A673 (cell line): ENCODE results near the gene ICOSLG. TPM values are rescaled to one million over a fixed set of nuclear protein-coding genes. Genes with fewer than 3 reads are reported as not detected.
"Not testable (repeated sequence)": the region's sequence is repeated elsewhere in the genome, so short reads cannot be mapped to it uniquely, and the experiment has no call there.

Experiments
- BruUV-seq: library from RNA; stranded (reverse); fragments of 400-500 nt; replicated peaks from 2 replicates; lab custom pipeline; 2021; lab: Mats Ljungman, UMichigan
- CTCF ChIA-PET: fragments of 300-600 bp; sonication (Branson Sonifier 250); formaldehyde crosslinking; loops from one replicate; lab custom pipeline; 2022; ENCODE audit warnings: antibody characterized with exemption; lab: Charles Lee
- POLR2A ChIA-PET: fragments of 300-600 bp; sonication (Branson Sonifier 250); formaldehyde crosslinking; loops from one replicate; lab custom pipeline; 2022; ENCODE audit warnings: antibody characterized with exemption; ENCODE audit not compliant: low non-redundant PET; lab: Charles Lee
- DNase-seq: peaks from one replicate; pipeline ENCODE4 v3.0.0-alpha.2; 2015; ENCODE audit warnings: low spot score
- H3K27ac ChIP-seq: fragments of 200-600 bp; sonication (generic); 2 replicates; pipeline ENCODE4 v1.5.1; 2016; ENCODE audit warnings: mixed run types, low read depth, mild to moderate bottlenecking, mixed read lengths, antibody characterized with exemption, low read length; ENCODE audit not compliant: poor library complexity, severe bottlenecking
- H3K27me3 ChIP-seq: fragments of 200-600 bp; sonication (generic); replicated peaks from 2 replicates; pipeline ENCODE4 v1.6.1; 2017; ENCODE audit warnings: mixed run types, low read depth, mild to moderate bottlenecking, mixed read lengths, antibody characterized with exemption, low read length; ENCODE audit not compliant: insufficient read depth, poor library complexity
- H3K36me3 ChIP-seq: fragments of 200-600 bp; sonication (generic); 2 replicates; pipeline ENCODE4 v1.6.1; 2016; ENCODE audit warnings: mixed run types, mild to moderate bottlenecking, mixed read lengths, antibody characterized with exemption, low read length; ENCODE audit not compliant: insufficient read depth, poor library complexity, severe bottlenecking
- H3K4me1 ChIP-seq: fragments of 200-600 bp; sonication (generic); 2 replicates; pipeline ENCODE4 v1.6.1; 2017; ENCODE audit warnings: mixed run types, mild to moderate bottlenecking, mixed read lengths, antibody characterized with exemption, low read length; ENCODE audit not compliant: insufficient read depth, poor library complexity, severe bottlenecking
- H3K4me3 ChIP-seq: fragments of 200-600 bp; sonication (generic); 2 replicates; pipeline ENCODE4 v1.5.1; 2016; ENCODE audit warnings: low read depth, mixed run types, mild to moderate bottlenecking, mixed read lengths, low read length; ENCODE audit not compliant: poor library complexity, severe bottlenecking
- H3K9me3 ChIP-seq: fragments of 200-600 bp; sonication (generic); 2 replicates; pipeline ENCODE4 v1.6.1; 2016; ENCODE audit warnings: mixed run types, low read depth, mild to moderate bottlenecking, mixed read lengths, antibody characterized with exemption, low read length; ENCODE audit not compliant: poor library complexity, severe bottlenecking
- CTCF ChIP-seq: fragments of 300-800, 200-600 bp; sonication (generic); conservative IDR thresholded peaks from 2 replicates; pipeline ENCODE4 v1.5.1; 2017; ENCODE audit warnings: low read depth, mild to moderate bottlenecking, antibody characterized with exemption, low read length, moderate library complexity, mixed read lengths
- EZH2 ChIP-seq: fragments of 200-600 bp; sonication (generic); IDR thresholded peaks from 2 replicates; pipeline ENCODE4 v1.6.1; 2017; ENCODE audit warnings: borderline replicate concordance, low read depth, mild to moderate bottlenecking, mixed read lengths, antibody characterized with exemption, low read length; ENCODE audit not compliant: poor library complexity, severe bottlenecking
- intact Hi-C: fragments of 100-400 bp; cut with micrococcal nuclease; formaldehyde crosslinking; loops from one replicate; pipeline ENCODE4 v1.10.0; 2022; ENCODE audit not compliant: unreplicated experiment
- total RNA-seq: library from RNA; stranded (reverse); gene quantifications from 2 replicates; pipeline ENCODE4 v1.2.3, GENCODE V29; 2021

The ICOSLG gene
- total RNA-seq, 1 experiment from 2014 or later = 0.69 TPM

- H3K27ac ChIP-seq, BruUV-seq, H3K36me3 ChIP-seq, H3K4me1 ChIP-seq, H3K9me3 ChIP-seq, DNase-seq, intact Hi-C loops, H3K4me3 ChIP-seq, H3K27me3 ChIP-seq, CTCF ChIA-PET, POLR2A ChIA-PET: not testable (repeated sequence)
Observed at GRCh38 chr21:44206187-44206586, 34.6 kb downstream of the ICOSLG start.

- H3K27ac ChIP-seq, intact Hi-C loops, H3K9me3 ChIP-seq, BruUV-seq, H3K36me3 ChIP-seq, H3K4me1 ChIP-seq, CTCF ChIA-PET, H3K4me3 ChIP-seq, DNase-seq, H3K27me3 ChIP-seq, POLR2A ChIA-PET: not testable (repeated sequence)
Observed at GRCh38 chr21:44202590-44203299, 38.0 kb downstream of the ICOSLG start.

DNA sequence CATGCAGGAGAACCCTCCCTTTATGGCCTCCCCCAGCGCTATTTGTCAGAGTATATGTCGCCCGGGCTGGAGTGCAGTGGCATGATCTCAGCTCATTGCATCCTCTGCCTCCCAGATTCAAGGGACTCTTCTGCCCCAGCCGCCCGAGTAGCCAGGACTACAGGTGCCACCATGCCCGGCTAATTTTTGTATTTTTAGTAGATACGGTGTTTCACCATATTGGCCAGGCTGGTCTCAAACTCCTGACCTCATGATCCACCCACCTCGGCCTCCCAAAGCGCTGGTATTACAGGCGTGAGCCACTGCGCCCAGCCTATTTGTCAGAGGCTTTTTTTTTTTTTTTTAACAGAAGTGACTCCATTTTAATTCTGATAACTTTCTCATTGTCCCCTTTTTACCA, 40.7 kb downstream of the ICOSLG start:
- POLR2A ChIA-PET, H3K9me3 ChIP-seq, CTCF ChIA-PET, BruUV-seq, H3K27ac ChIP-seq, H3K4me3 ChIP-seq, DNase-seq, H3K4me1 ChIP-seq, H3K27me3 ChIP-seq, intact Hi-C loops, H3K36me3 ChIP-seq: not testable (repeated sequence)

DNA sequence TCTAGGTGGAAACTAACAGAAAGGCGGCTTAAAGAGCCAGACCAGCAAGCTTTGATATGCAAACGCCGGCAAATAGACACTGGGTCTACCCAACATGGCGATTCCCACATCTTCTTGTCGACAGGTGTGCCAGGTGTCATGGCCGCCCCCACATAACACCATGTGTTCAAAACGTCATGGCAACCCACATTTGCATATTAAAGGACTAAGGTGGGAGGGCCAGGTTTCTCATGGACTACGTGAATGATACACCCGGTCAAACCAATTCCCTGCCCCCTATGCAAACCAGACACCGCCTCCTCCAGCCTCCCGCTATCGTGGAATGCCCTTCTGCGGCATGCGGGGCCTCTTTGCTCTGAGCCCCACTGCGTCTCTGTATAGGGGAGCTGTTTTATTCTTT, 41.3 kb downstream of the ICOSLG start:
- CTCF ChIA-PET = no interaction called here
- Histone ChIP-seq H3K27me3 (no peaks in the 10 kb centered on the region), H3K4me3 (no peak overlapping the region), H3K4me1 (no peaks in the 10 kb centered on the region), H3K27ac (no peak overlapping the region), H3K9me3 (no peaks in the 10 kb centered on the region), H3K36me3 (no peaks in the 10 kb centered on the region)
- no peak for DNase-seq
- BruUV-seq = no TSS peak
- TF ChIP-seq EZH2 (no peak), CTCF (no peak)
- intact Hi-C loops = no loop called here
- POLR2A ChIA-PET = no interaction called here

- H3K9me3 ChIP-seq, BruUV-seq, POLR2A ChIA-PET, H3K4me1 ChIP-seq, H3K36me3 ChIP-seq, H3K27ac ChIP-seq, CTCF ChIA-PET, H3K27me3 ChIP-seq, DNase-seq, H3K4me3 ChIP-seq, intact Hi-C loops: not testable (repeated sequence)
Observed at GRCh38 chr21:44197156-44197516, 43.6 kb downstream of the ICOSLG start.

- H3K4me3 ChIP-seq, H3K27me3 ChIP-seq, DNase-seq, BruUV-seq, H3K4me1 ChIP-seq, POLR2A ChIA-PET, H3K27ac ChIP-seq, intact Hi-C loops, H3K9me3 ChIP-seq, H3K36me3 ChIP-seq, CTCF ChIA-PET: not testable (repeated sequence)
Observed at GRCh38 chr21:44196212-44197155, 44.3 kb downstream of the ICOSLG start.
